Testis (tissue), 3 donors: ENCODE data around the gene KRTAP22-2. TPM values are rescaled to one million over a fixed set of nuclear protein-coding genes. Genes with fewer than 3 reads are reported as not detected.

Experiments
- DNase-seq: peaks from one replicate; pipeline ENCODE4 v3.0.0-alpha.2; 2019
- H3K27ac ChIP-seq, 2 donors: fragments of 200-600 bp; sonication (generic); one replicate each; pipeline ENCODE4 v1.5.1; 2019
- H3K27me3 ChIP-seq: fragments of 200-600 bp; sonication (generic); one replicate; pipeline ENCODE4 v1.5.1; 2019
- H3K36me3 ChIP-seq: fragments of 200-600 bp; sonication (generic); one replicate; pipeline ENCODE4 v1.5.1; 2017; ENCODE audit warnings: low read depth; ENCODE audit errors: missing control alignments
- H3K4me1 ChIP-seq: fragments of 200-600 bp; sonication (generic); one replicate; pipeline ENCODE4 v1.5.1; 2019
- H3K4me3 ChIP-seq, 2 donors: fragments of 200-600 bp; sonication (generic); one replicate each; pipeline ENCODE4 v1.5.1; 2017 to 2019
- H3K9me3 ChIP-seq: fragments of 200-600 bp; sonication (generic); one replicate; pipeline ENCODE4 v1.5.1; 2017
- CTCF ChIP-seq, 3 experiments: fragments of 450-650 bp in 2 of 3; fragments of 200-600 bp in 1 of 3; sonication (generic) in 1 of 3; IDR thresholded peaks; one replicate each; pipeline ENCODE4 v1.5.1; 2016 to 2019; ENCODE audit warnings: antibody characterized with exemption in 3 of 3, mild to moderate bottlenecking in 2 of 3, moderate library complexity in 1 of 3
- POLR2A ChIP-seq: fragments of 450-650 bp; IDR thresholded peaks from one replicate; pipeline ENCODE4 v1.6.1; 2017; ENCODE audit warnings: antibody characterized with exemption, mild to moderate bottlenecking, moderate library complexity
- WGBS, 2 donors: methylation state at CpG; one replicate each; pipeline ENCODE4 v1.1.5; 2018; 5-methylcytosine and 5-hydroxymethylcytosine counted together
- intact Hi-C: fragments of 100-400 bp; cut with DNase I; formaldehyde crosslinking; loops from one replicate; pipeline ENCODE4 v1.15.1; 2023; ENCODE audit warnings: low total_unique reads
- polyA plus RNA-seq: library from polyadenylated mRNA; stranded (reverse); fragments of 350-450 nt; fragmentation: Illumina TruSeq; extraction: RNeasy Lipid Tissue Mini Kit (QIAGEN cat#74804); gene quantifications from one replicate; pipeline ENCODE4 v1.2.3, GENCODE V29; 2014; ENCODE audit warnings: low read depth, low replicate concordance; ENCODE audit not compliant: insufficient read depth
- total RNA-seq, 2 donors: library from RNA; depleted of rRNA; stranded (reverse); fragments of >200 nt; gene quantifications; one replicate each; pipeline ENCODE4 v1.2.3, GENCODE V29; 2016

The KRTAP22-2 gene
- total and polyA plus RNA-seq, 3 donors from 2014 or later, result not detected

GRCh38 chr21:30577766-30578165 lies 12.4 kb downstream of the KRTAP22-2 start:
- TF ChIP-seq CTCF (IDR thresholded peaks at IDR 0.05) (no peak), POLR2A (no peak)
- no peaks in the 10 kb centered on the region for H3K27me3 ChIP-seq
- H3K4me1 ChIP-seq, result no peaks in the 10 kb centered on the region
- intact Hi-C loops, result no loop called here
- DNase-seq, result no peak
- no peak overlapping the region for H3K4me3 ChIP-seq
- no peak overlapping the region for H3K27ac ChIP-seq
- H3K36me3 ChIP-seq, result no peaks in the 10 kb centered on the region
- H3K9me3 ChIP-seq, result no peaks in the 10 kb centered on the region

GRCh38 chr21:30567617-30568016 lies 22.6 kb downstream of the KRTAP22-2 start:
- H3K4me3 ChIP-seq, result no peak overlapping the region

GRCh38 chr21:30563630-30564029 lies 26.6 kb downstream of the KRTAP22-2 start:
- intact Hi-C loops, result no loop called here
- Histone ChIP-seq H3K36me3 (no peaks in the 10 kb centered on the region), H3K4me3 (no peak overlapping the region), H3K4me1 (no peaks in the 10 kb centered on the region), H3K27me3 (no peaks in the 10 kb centered on the region), H3K9me3 (no peaks in the 10 kb centered on the region), H3K27ac (no peak overlapping the region)
- no peak for DNase-seq
- TF ChIP-seq POLR2A (no peak), CTCF (IDR thresholded peaks at IDR 0.05) (no peak)
- WGBS, 2 donors, result 79 to 95% methylated on average over 2 of the region's 2 CpGs

More at GRCh38 chr21:30567617-30568016, 22.6 kb downstream of the KRTAP22-2 start:
- Histone ChIP-seq H3K9me3 (no peaks in the 10 kb centered on the region), H3K27me3 (no peaks in the 10 kb centered on the region), H3K4me1 (no peaks in the 10 kb centered on the region), H3K27ac (no peak overlapping the region), H3K36me3 (no peaks in the 10 kb centered on the region)
- no peak for DNase-seq
- intact Hi-C loops, result no loop called here
- TF ChIP-seq CTCF (IDR thresholded peaks at IDR 0.05) (no peak), POLR2A (no peak)

- DNase-seq, result no peak
- H3K4me1 ChIP-seq, result no peaks in the 10 kb centered on the region
- intact Hi-C loops, result no loop called here
- no peak for TF ChIP-seq CTCF (IDR thresholded peaks at IDR 0.05)
- TF ChIP-seq POLR2A, result no peak
- 55 to 61% methylated on average over 6 of the region's 6 CpGs for WGBS, 2 donors
- H3K9me3 ChIP-seq, result no peaks in the 10 kb centered on the region
- no peaks in the 10 kb centered on the region for H3K27me3 ChIP-seq
- H3K27ac ChIP-seq, result no peak overlapping the region
- no peak overlapping the region for H3K4me3 ChIP-seq
- H3K36me3 ChIP-seq, result no peaks in the 10 kb centered on the region
Measured at GRCh38 chr21:30563072-30563471, 27.1 kb downstream of the KRTAP22-2 start.

- no peaks in the 10 kb centered on the region for H3K36me3 ChIP-seq
- no peak overlapping the region for H3K4me3 ChIP-seq
- H3K27ac ChIP-seq, result no peak overlapping the region
- intact Hi-C loops, result no loop called here
- WGBS, 2 donors, result 58 to 72% methylated on average over 2 of the region's 2 CpGs
- DNase-seq, result no peak
- no peaks in the 10 kb centered on the region for H3K4me1 ChIP-seq
- no peaks in the 10 kb centered on the region for H3K27me3 ChIP-seq
- no peaks in the 10 kb centered on the region for H3K9me3 ChIP-seq
- no peak for TF ChIP-seq POLR2A
- no peak for TF ChIP-seq CTCF (IDR thresholded peaks at IDR 0.05)
Measured at GRCh38 chr21:30561957-30562356, 28.2 kb downstream of the KRTAP22-2 start.
